NCI-H446 (cell line): ENCODE results near the gene EID2B.

Experiments used
- DNase-seq, 2 experiments: peaks; one replicate each; lab custom pipeline; 2025; lab: John Stamatoyannopoulos, UW

Gene EID2B

DNA sequence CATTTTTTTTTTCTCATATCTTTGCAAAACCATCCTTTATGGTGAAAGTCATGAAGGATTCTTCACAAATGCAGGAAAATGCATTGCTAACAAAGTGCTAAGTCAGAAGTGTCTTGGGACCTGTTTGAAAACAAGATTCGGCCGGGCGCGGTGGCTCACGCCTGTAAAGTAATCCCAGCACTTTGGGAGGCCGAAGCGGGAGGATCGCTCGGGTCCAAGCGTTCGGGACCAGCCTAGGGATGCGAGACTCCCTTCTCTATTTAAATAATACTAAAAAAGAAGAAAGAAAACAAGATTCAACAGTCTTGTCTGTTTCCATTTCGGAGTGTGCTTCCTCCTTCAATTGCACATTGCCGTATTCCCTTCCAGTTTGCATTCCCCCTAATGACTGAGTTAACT, 819 bp downstream of the EID2B start:
- DNase-seq, result no peak

- no peak for DNase-seq
These were observed 7.4 kb downstream of the EID2B start for GRCh38 chr19:39525205-39525604.

- DNase-seq, result no peak
These were observed 8.2 kb downstream of the EID2B start for GRCh38 chr19:39524495-39524894.

DNA sequence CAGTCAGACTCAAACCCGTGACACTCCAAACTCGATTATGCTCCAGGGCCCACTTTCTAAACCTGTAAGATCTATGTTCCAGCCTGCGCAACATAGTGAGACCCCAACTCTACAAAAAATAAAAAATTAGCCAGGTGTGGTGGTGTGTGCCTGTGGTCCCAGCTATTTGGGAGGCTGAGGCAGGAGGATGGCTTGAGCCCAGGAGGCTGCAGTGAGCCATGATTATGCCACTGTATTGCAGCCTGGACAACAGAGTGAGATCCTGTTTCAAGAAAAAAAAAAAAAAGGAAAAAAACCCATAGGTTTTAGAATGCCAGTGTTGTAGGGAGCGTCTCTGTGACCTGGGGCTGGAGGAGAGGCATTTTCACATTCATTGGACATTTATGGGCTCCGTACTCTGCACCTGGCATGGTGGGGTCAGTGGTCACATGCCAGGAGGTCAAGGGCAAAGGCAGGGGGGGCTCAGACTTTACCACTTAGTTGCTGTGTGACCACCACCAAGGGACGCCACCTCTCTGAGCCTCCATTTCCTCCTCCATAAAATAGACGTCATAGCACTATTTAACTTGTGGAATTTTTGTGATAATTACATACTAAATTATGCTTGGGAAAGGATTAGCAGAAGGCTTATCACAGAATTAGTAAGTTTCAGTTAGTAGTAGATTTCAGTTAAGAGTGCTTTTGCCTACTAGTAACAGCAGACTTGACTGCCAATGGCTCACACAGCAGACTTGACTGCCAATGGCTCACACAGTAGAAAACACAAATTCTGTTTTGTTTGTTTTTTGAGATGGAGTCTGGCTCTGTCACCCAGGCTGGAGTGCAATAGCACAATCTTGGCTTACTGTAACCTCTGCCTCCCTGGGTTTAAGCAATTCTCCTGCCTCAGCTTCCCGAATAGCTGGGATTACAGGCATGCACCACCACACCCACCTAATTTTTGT, 11.8 kb downstream of the EID2B start:
- DNase-seq, result no peak

DNA sequence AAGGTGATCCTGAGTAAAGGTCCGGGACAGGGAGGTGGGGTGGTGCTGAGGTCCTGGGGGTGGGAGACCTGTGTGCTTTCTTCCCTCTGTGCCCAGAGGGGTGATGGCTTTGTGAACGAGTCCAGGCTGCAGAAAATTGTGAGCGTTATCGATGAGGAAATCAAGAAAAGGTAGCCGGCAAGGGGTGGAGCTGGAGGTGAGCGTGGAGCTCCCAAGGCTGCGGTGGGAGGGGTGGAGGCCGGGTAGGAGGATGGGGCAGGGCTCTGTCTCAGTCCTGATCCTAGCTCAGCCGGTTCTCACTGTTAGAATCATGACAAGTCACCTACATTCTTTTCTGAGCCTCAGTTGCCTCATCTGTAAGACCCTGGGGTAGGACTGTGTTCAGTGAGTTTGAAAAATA, 13.7 kb downstream of the EID2B start:
- DNase-seq, result no peak

GRCh38 chr19:39518458-39518857, 14.2 kb downstream of the EID2B start:
- no peak for DNase-seq

GRCh38 chr19:39517432-39517831, 15.2 kb downstream of the EID2B start:
- no peak for DNase-seq

GRCh38 chr19:39516270-39516669, 16.4 kb downstream of the EID2B start:
- no peak for DNase-seq

DNA sequence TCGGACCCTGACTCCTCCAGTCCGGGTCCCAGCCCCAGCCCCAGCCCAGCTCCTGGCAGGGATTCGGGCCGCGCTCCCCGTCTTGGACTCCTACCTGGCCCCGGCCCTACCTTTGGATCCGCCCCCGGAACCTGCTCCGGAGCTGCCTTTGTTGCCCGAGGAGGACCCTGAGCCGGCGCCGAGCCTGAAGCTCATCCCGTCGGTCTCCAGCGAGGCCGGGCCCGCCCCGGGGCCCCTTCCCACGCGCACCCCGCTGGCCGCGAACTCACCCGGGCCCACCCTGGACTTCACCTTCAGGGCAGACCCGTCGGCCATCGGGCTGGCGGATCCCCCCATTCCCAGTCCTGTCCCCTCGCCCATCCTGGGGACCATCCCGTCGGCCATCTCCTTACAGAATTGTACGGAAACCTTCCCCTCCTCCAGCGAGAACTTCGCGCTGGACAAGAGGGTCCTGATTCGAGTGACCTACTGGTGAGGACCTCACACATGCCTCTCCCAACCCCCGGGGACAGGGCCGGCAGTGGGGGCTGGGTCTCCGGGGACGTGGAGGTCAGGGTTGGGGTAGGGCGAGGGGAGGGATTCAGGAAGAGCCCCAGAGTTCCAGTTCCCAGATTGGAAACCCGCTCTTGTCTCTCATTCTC, 17.0 kb downstream of the EID2B start:
- DNase-seq, result no peak

DNA sequence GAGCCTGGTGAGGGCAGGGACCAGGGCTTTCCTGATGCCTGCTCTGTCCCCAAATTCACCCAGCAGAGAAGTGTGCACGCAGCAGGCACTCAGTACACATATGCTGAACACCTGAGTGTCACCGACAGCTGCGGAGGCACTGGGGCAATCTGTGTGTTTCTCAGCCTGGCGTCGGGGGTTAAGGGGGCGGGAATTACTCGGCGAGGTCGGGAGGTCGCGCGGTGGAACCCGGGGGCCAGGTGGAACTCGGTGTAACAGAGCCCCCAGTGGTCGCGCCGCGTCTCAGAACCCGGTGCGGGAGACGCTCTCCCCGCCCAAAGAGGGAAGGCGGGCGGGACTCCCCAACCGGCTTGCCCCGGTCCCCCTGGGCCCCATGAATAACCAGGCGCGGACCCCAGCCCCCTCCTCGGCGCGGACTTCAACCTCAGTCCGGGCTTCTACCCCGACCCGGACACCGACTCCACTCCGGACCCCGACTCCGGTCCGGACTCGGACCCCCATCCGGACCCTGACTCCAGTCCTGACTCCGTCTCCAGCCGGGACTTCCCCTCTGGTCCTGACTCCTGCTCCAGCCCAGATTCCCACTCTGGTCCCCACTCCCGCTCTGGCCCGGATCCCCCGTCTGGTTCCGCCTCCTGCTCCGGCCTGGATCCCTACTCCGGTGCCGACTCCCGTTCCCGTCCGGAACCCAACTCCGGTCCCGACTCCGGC, 17.7 kb downstream of the EID2B start, which contains the start of gene SELENOV:
Gene SELENOV (plus strand): TSS at position 300 of the 711 bp plus-strand sequence. CDS start 74 bp downstream, at position 374.
- DNase-seq, result no peak

DNA sequence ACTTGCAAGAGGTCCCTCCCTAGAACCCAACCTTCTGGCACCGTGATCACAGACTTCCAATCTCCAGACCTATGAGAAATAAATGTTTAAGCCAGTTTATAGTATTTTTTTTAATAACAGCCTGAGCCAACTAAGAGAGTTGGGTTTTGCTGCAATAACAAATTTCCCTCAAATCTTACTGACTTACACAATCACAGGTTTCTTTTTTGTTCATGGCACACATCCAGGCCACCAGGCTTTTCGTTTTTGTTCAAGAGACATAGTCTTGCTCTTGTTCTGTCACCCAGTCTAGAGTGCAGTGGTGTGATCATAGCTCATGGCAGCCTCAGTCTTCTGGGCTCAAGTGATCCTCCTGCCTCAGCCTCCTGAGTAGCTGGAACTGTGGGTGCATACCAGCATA, 19.7 kb downstream of the EID2B start:
- no peak for DNase-seq

DNA sequence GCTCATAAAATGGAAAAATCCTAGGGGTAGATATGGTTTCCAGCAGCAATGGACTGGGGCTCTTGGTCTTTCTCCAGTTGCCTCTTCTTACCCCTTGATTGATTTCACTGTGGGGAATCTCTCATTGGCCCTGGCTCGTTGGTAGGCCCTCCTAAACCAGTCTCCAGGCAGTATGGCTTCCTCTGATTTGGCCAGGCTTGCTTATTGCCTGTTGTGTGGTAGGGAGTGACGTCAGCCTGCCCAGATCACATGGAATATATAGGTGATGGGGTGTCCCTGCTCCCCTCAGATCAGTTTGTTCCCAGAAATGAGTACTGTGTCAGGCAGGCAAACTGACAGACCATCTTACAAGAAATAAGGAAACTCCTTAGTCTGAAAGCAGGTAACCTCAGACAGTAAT, 23.4 kb downstream of the EID2B start:
- no peak for DNase-seq

DNA sequence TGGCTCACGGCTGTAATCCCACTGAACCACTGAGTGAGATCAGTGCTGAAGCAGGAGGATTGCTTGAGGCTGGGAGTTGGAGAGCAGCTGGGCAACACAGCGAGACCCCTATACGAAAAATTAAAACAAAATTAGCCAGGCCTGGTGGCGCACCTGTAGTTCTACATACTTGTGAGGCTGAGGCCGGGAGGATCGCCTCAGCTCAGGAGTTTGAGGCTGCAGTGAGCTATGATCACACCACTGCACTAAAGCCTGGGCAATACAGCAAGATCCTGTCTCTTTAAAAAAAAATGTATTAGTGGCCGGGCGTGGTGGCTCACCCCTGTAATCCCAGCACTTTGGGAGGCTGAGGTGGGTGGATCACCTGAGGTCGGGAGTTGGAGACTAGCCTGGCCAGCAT, 24.0 kb downstream of the EID2B start:
- no peak for DNase-seq

- DNase-seq, result no peak
These were observed 24.8 kb downstream of the EID2B start for GRCh38 chr19:39507715-39508364.

GRCh38 chr19:39506944-39507714, 25.5 kb downstream of the EID2B start:
- peak; percentile 54 to 91 for DNase-seq

DNA sequence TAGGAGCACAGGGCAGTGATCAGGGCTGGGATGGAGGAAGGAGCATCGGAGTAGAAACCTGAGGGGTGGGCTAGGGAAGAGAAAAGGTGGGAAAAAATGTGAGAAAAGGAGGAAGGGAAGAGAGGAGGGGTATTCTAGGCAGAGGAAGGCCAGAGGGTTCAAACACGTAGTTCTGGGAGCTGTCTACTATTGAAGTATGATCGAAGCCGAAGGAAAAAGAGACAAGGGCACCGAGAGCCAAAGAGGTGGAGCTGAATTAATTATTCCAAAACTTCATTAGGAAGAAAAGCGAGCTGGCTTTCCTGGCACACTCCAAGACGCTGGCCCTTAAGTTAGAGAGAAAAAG, 26.1 kb downstream of the EID2B start:
- no peak for DNase-seq

DNA sequence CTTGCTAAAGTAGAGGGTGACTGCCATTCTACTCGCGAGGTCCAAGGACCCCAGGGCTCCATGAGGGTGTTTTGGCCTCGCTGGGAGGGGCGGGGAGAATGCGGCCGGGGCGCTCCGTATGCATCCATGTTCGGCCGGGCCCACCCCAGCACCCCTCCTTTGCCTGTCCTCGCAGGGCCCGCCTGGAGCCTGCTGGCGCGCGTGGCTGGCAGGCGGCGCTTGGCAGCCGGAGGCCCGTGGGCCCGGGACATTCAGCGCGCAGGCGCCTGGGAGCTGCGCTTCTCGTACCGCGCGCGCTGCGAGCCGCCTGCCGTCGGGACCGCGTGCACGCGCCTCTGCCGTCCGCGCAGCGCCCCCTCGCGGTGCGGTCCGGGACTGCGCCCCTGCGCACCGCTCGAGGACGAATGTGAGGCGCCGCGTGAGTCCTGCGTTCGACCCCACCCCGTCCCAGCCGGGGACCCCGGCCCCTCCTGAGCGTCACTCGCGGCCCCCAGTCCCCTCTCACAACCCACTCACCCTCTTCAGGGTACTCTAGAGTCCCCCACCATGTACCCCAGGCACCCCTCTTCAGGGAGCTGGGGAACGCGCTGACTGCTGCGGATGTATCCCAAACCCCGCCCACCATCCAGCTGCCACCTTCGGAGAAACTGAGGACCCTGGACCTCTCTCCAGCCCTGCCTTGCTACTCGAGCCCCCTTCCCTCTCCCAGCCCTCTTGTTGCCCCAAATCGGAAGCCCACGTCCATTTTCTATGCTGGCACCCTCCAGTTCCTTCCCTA, 29.8 kb downstream of the EID2B start:
- no peak for DNase-seq

DNA sequence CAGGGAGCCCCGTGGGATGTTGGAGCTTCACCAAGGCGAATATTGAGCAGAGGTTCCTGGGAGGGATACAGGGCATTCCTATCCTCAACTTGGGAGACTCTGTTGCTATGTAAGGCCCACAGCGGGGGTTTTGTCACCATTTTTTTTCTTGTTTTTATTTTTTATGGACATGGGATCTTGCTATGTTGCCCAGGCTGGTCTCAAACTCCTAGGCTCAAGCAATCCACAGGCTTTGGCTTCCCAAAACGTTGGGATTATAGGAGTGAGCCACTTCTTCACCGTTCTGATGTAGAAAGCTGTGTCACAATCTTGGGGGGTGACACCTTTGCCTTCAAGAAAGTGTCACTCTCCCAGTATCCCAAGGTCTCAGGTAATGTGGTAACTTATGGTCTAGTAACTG, 31.3 kb downstream of the EID2B start:
- no peak for DNase-seq

GRCh38 chr19:39500543-39500942, 32.1 kb downstream of the EID2B start:
- DNase-seq, result no peak

- DNase-seq, result no peak
These were observed 32.7 kb downstream of the EID2B start for GRCh38 chr19:39499932-39500331.
